ENCODE measurements around the gene HNRNPU.

HNRNPU gene

DNA sequence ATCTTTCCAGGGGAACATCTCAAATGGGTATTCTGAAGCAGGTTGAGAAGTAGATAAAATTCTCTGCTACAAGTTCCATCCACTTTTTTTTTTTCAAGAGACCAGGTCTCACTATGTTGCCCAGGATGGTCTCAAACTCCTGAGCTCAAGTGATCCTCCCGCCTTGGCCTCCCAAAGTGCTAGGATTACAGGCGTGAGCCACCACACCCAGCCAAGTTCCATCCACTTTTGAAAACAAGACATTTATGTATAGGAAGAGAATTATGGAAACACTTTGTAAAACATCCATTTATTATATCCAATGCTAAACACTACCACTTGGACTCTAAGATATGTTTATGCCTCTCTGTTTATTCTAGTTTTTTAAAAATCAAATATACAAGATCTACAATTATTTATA is 13.4 kb downstream of the HNRNPU start:
- DNase-seq (ENCODE audit: low read depth): no peak
- H3K4me3 ChIP-seq (ENCODE audit: low read length): no peak overlapping the region
- TF ChIP-seq CTCF (IDR thresholded peaks at IDR 0.05; ENCODE audit: insufficient read depth, low read depth, low read length, missing control alignments): no peak

DNA sequence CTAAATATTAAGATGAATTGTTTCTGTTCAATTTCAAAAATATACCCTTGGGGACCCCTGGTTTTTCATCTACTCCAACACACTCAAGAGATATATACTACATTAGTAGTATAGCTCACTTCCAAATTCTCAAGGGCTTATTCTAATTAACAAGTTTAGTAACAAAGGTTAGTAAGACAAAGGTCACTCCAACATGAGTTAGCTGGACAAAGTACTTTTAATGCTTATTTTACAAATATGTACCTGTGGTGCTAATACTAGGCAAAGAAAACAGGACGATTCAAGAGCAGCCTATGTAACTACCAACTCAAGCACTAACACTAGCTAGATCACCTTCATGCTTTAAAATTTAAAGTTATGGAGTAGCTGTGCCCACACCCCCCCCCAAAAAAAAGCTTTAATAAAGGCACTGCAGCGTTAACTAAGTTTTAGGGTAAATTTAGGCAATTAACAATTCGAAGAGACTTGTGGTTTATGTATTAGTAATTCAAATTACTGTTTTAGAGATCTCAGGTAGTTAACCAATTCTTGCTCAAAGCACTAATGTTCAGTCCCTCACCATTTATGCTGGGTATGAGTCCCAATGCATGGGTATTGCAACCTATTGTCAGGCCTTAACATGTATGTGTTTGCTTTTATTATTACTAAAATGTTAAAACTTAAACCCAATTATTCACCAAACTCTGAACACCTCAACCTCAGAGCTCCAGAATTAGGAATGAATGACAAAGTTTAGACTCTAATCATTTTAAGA is 14.1 kb downstream of the HNRNPU start:
- TF ChIP-seq CTCF (IDR thresholded peaks at IDR 0.05; ENCODE audit: insufficient read depth, low read depth, low read length, missing control alignments): no peak
- no peak overlapping the region for H3K4me3 ChIP-seq (ENCODE audit: low read length)
- no peak for DNase-seq (ENCODE audit: low read depth)

DNA sequence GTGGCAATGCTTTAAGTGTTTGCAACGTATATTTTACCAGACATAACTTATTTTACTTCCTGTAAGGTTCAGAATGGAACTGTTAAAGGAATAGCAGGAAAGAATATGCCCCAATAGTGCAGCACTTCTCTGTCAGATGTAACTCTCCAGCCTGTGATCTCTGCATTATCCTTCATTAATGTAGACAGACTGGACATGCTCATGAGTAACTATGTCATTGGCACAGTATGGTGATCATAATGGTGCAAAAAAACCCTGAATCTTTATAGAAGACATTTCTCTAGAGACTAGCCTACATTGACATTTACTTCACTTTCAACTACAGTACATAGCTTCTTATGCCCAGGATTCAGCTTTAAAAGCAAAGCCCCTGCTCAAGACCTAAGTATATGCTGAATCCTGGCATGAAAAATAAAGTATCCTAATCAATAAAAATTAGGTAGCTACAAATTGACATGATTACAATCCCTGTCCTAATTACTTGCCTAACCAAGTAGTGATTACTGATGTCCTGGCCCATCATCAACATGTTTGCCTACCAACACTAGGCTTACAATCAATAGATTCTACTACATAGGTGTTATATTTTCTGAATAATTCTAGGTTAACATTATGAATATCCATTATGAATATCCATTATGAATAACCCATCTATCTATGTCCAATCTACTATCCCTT is 15.0 kb downstream of the HNRNPU start:
- DNase-seq (ENCODE audit: low read depth): no peak
- no peak for TF ChIP-seq CTCF (IDR thresholded peaks at IDR 0.05; ENCODE audit: insufficient read depth, low read depth, low read length, missing control alignments)
- no peak overlapping the region for H3K4me3 ChIP-seq (ENCODE audit: low read length)

- no peak for DNase-seq (ENCODE audit: low read depth)
- no peak for TF ChIP-seq CTCF (IDR thresholded peaks at IDR 0.05; ENCODE audit: insufficient read depth, low read depth, low read length, missing control alignments)
These were observed 17.7 kb downstream of the HNRNPU start for GRCh38 chr1:244846653-244847052.

DNA sequence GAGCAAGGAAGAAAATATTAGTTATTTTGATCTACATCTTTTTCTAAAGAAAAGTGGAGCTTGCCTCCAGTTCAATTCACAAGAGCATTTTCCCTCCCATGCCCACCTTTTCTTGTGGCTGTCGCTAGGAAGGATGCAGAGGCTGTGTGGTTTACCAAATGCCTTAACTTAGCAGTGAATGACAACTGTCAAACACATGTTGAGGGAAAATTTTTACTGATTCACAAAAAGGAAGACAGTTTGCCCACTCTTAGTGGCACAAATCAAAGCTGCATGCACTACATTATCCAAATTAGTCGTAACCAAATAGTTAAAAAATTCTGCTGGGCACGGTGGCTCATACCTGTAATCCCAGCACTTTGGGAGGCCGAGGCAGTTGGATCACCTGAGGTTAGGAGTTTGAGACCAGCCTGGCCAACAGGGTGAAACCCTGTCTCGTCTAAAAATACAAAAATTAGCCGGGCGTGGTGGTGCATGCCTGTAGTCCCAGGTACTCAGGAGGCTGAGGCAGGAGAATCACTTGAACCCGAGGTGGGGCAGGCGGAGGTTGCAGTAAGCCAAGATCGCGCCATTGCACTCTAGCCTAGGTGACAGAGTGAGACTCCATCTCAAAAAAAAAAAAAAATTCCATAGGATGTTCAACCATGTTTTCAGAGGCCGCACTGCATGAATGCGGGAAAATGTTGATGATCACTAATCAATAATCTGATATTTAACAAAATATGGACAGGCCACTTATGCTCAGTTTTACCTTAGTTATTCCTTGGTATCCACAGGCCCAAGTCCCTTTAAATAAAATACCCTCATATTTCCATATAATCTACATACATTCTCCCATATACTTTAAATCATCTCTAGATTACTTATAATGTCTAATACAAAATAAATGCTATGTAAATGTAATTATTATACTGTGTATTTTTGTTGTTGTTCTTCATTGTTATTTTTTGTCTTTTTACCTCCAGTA is 19.9 kb downstream of the HNRNPU start:
- TF ChIP-seq CTCF (IDR thresholded peaks at IDR 0.05; ENCODE audit: insufficient read depth, low read depth, low read length, missing control alignments): no peak
- DNase-seq (ENCODE audit: low read depth): no peak
- no peak overlapping the region for H3K4me3 ChIP-seq (ENCODE audit: low read length)

More at GRCh38 chr1:244846653-244847052, 17.7 kb downstream of the HNRNPU start:
- H3K4me3 ChIP-seq (ENCODE audit: low read length): no peak overlapping the region

DNA sequence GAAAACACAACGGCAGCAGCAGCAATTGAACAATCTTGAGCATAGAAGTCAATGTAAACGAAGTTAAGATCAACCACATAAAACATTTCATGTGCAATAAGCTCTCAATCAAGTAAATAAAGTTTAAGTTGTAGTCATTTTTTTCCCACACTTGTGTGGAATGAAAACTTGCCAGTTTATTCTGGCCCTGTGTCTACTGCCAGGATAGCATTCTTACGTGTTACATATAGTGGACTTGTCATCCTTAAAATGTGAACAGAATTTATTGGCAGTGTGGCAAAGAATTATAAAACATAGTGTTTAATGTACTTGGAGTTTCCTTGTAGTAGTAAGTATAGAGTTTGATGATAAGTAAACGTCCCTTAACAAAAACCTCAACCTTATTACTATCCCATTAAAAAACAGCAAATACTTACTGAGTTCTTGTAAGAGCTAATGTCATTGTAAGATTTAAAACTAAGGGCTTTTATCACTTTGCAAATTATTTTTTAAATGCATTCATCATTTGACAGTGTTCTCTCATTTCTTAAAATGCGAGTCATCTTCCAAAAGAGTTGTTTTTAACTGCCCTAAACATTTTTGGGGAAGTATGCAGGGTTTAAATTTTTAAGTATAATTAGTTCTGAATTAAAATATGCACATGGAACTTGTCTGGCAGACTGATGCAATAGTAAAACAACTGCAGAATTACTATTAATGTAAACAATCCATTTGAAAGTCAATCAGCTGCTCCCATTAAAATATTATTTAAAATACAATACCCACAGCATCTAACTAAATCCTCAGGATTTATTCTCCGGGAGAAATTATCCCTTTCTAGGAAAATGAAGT is 21.0 kb downstream of the HNRNPU start:
- TF ChIP-seq CTCF (IDR thresholded peaks at IDR 0.05; ENCODE audit: insufficient read depth, low read depth, low read length, missing control alignments): no peak
- no peak for DNase-seq (ENCODE audit: low read depth)
- no peak overlapping the region for H3K4me3 ChIP-seq (ENCODE audit: low read length)

Data from epithelial cell of esophagus (primary cell).